Neural progenitor cell (in vitro differentiated cells): ENCODE results near the gene TRAK1.

Experiments
- CTCF ChIP-seq: fragments of 200-600 bp; sonication (generic); IDR thresholded peaks from 2 replicates; pipeline ENCODE4 v1.5.1; 2017; ENCODE audit warnings: antibody characterized with exemption, mild to moderate bottlenecking
- EZH2 ChIP-seq: fragments of 200-600 bp; sonication (generic); IDR thresholded peaks from 2 replicates; pipeline ENCODE4 v1.6.1; 2017; ENCODE audit warnings: antibody characterized with exemption, mild to moderate bottlenecking, moderate library complexity
- EZH2phosphoT487 ChIP-seq: fragments of 200-600 bp; sonication (generic); IDR thresholded peaks from 2 replicates; pipeline ENCODE4 v1.6.1; 2017; ENCODE audit warnings: antibody characterized with exemption

- TF ChIP-seq CTCF (no peak), EZH2phosphoT487 (no peak), EZH2 (no peak)
Observed at GRCh38 chr3:42149532-42149931, 58.4 kb downstream of the TRAK1 start.
